GM21825 (cell line): Measurements from ENCODE around the gene TMEM121B.

Experiments
- ATAC-seq: cut with Tn5 transposase; IDR thresholded peaks from one replicate; pipeline ENCODE4 v1.9.1; 2021; ENCODE audit warnings: mild to moderate bottlenecking, moderate library complexity; ENCODE audit not compliant: unreplicated experiment

TMEM121B gene

GRCh38 chr22:17112491-17113042 is 8.6 kb downstream of the TMEM121B start:
- ATAC-seq = no peak

GRCh38 chr22:17110791-17111550 is 10.2 kb downstream of the TMEM121B start:
- no peak for ATAC-seq

GRCh38 chr22:17109976-17110375 is 11.2 kb downstream of the TMEM121B start:
- no peak for ATAC-seq

- ATAC-seq = no peak
These were observed 11.9 kb downstream of the TMEM121B start for GRCh38 chr22:17109113-17109865.

- ATAC-seq = no peak
These were observed 12.7 kb downstream of the TMEM121B start for GRCh38 chr22:17108256-17109112.

- ATAC-seq = no peak
These were observed 13.7 kb downstream of the TMEM121B start for GRCh38 chr22:17107547-17107810.

- ATAC-seq = no peak
These were observed 14.2 kb downstream of the TMEM121B start for GRCh38 chr22:17106785-17107546.

GRCh38 chr22:17106161-17106784 is 14.9 kb downstream of the TMEM121B start:
- ATAC-seq = no peak

GRCh38 chr22:17105143-17106129 is 15.7 kb downstream of the TMEM121B start:
- ATAC-seq = no peak

GRCh38 chr22:17104336-17104935 is 16.7 kb downstream of the TMEM121B start:
- ATAC-seq = no peak

GRCh38 chr22:17103351-17103750 is 17.8 kb downstream of the TMEM121B start:
- no peak for ATAC-seq

GRCh38 chr22:17102297-17102667 is 18.9 kb downstream of the TMEM121B start:
- ATAC-seq = no peak

GRCh38 chr22:17101475-17102296 is 19.5 kb downstream of the TMEM121B start:
- ATAC-seq = no peak

- ATAC-seq = no peak
These were observed 20.5 kb downstream of the TMEM121B start for GRCh38 chr22:17100621-17101020.

- no peak for ATAC-seq
These were observed 22.8 kb downstream of the TMEM121B start for GRCh38 chr22:17098379-17098819.

- ATAC-seq = no peak
These were observed 23.5 kb downstream of the TMEM121B start for GRCh38 chr22:17097701-17098100.

- no peak for ATAC-seq
These were observed 24.1 kb downstream of the TMEM121B start for GRCh38 chr22:17097062-17097461.

- ATAC-seq = no peak
These were observed 25.1 kb downstream of the TMEM121B start for GRCh38 chr22:17096071-17096470.
